ENCODE results near the gene ERCC1.
A peak's percentile ranks its signal among the peaks of the same experiment; 100 is the strongest.
"Not testable (repeated sequence)": the region's sequence is repeated elsewhere in the genome, so short reads cannot be mapped to it uniquely, and the experiment has no call there.

ERCC1 gene

GRCh38 chr19:45424191-45425058 is 708 bp upstream of the ERCC1 start:
- peak; percentile 57 for DNase-seq

DNA sequence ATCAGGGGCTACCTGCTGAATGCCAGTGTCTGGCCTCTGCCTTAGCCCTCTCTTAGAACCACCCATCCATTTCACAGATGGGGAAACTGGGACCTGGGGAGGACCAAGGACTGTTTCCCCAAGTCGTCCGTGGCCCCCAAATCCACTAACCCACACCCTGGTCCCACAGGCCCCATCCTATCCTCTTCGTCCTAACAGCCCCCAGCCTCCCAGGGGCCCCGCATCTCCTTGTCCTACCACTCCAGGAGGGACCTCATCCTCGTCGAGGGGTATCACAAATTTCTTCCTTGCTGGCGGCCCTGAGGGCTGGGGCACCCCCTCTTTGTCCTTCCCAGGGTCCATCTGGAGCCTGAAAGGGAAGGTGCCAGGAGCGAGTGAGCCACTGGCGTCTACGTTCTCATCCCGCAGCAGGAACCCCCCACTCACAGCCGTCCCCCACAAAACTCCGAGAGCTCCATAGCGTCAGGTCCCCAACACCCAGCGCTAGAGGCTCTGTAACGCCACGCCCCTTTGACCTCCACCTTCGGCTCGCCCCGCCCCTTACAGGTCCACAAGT is 606 bp downstream of the ERCC1 start:
- DNase-seq, result no peak

DNA sequence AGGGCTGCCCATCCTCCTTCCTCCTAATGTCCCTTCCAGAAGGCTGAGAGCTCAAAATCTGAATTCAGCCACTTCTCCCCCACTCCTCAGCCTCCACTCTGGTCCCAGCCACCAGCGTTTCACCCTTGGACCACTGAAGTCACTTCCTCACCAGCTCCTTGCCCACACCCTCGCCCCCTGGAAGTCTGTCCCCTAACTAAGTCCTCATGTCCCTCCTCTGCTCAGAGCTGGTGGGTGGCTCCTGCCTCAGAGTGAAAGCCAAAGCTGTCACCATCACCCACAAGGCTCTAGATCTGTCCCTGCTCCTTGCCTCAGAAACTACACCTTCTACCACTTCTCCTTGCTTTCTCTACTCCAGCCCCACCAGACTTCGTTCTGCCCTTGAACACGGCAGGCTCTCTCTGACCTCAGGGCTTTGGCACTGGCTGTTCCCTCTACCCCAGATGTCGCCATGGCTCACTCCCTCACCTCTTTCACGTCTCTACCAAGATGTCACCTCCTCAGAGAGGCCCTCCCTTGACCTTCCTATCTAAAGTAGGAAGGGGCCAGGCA is 1.7 kb downstream of the ERCC1 start:
- no peak for DNase-seq

- no peak for DNase-seq
These were observed 2.8 kb downstream of the ERCC1 start for GRCh38 chr19:45420871-45421270.

- no peak for DNase-seq
These were observed 3.4 kb downstream of the ERCC1 start for GRCh38 chr19:45420356-45420755.

- no peak for DNase-seq
These were observed 3.8 kb downstream of the ERCC1 start for GRCh38 chr19:45419895-45420294.

DNA sequence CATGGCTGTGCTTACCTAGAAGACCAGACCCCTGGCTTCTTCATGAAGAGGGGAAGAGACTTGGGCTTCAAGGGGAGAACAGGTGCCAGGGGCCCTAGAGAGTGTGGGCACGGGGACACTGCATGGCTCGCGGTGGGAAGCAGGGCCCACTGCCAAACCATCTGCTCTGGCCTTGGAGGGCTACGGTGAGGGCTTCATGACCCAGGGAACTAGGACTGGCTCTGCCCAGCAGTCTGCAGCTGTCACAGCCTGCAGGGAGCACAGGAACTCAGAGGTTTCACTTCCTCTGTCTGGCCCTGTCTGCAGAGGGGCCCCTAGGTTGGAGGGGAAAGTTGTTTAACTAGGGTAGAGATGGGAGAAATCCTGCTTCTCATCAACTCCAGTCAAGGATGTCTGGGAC is 4.3 kb downstream of the ERCC1 start:
- DNase-seq, result no peak

DNA sequence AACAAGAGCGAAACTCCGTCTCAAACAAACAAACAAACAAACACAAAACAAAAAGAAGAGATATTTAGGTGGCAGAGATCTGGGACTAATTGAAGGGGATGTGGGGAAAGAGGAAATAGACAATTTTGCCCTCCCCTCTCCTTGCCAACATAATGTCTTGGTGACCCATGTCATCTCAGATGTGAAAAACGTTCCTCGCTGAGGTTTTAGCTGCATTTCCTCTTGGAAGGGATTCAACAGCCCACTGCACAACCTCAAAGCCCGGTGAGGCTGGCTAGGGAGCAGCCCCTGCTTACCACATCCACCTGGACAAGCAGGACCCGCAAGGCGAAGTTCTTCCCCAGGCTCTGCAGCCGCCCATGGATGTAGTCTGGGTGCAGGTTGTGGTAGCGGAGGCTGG is 4.9 kb downstream of the ERCC1 start:
- DNase-seq, result no peak

DNA sequence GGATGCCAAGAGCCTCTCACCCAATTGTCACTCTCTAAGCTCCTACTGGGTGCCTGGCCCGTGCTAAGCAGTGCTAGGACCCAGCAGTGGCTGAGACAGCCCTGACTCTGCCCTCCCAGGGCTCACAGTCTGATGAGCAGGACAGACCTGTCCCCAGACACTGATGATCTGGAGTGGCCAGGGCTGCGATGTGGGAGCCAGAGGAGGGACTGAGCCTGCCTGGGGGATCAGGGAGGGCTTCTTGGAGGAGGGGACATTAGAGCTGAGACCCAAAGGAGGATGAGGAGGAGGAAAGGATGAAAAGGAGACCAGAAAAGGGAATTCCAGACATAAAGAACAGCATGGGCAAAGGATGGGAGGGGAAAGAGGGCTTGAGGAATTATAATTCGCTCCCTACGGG is 6.6 kb downstream of the ERCC1 start:
- DNase-seq, result no peak

DNA sequence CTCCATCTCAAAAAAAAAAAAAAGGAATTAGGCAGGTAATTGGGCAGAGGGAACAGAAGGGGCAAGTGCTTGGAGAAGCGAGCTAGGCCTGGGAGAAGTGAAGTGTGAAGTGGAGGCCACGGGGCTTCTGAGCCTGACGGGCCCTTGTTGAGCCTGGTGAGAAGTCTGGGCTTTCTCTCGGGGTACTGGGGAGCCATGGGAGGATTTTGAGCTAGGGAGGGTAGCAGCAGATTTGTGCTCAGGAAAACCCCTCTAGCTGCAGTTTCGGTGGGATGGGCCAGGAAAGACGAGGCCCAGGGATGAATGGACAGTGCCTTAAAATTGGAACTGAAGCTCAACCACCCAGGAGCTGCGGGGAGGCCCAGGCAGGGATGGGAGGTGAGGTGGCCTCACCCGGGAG is 9.2 kb downstream of the ERCC1 start:
- DNase-seq, result no peak

DNA sequence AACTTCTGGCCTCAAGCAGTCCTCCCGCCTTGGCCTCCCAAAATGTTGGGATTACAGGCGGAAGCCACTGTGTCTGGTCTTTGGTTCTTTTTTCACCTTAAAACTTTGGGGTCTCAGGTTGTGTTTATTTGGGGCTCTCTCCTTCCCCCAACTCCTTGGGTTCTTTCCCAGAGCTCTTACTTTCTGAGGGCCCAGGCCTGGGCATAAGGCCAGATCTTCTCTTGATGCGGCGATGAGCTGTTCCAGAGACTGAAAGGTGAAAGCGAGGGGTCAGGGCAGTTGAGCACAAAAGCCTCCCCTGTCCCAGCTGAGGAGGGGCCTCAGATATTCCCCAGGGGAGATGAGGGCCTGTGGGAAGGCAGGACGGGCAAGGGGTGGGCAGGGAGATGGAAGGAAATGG is 10.2 kb downstream of the ERCC1 start:
- no peak for DNase-seq

GRCh38 chr19:45410330-45410729 is 13.4 kb downstream of the ERCC1 start:
- not testable (repeated sequence) for DNase-seq

DNA sequence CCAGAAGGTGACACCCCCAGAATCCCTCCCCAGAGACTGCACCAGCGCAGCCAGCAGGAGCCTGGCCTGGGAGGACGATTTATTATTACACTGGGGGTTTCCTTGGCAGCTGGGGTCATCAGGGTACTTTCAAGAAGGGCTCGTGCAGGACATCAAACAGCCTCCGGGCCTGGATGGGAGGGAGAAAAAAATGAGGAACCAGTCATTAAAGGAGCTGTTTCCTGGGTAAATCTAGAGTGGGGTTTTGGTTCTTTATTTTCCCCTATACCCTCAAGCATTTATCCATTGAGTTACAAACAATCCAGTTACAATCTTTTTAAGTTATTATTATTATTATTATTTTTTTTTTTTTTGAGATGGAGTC is 14.2 kb downstream of the ERCC1 start:
- no peak for DNase-seq

DNA sequence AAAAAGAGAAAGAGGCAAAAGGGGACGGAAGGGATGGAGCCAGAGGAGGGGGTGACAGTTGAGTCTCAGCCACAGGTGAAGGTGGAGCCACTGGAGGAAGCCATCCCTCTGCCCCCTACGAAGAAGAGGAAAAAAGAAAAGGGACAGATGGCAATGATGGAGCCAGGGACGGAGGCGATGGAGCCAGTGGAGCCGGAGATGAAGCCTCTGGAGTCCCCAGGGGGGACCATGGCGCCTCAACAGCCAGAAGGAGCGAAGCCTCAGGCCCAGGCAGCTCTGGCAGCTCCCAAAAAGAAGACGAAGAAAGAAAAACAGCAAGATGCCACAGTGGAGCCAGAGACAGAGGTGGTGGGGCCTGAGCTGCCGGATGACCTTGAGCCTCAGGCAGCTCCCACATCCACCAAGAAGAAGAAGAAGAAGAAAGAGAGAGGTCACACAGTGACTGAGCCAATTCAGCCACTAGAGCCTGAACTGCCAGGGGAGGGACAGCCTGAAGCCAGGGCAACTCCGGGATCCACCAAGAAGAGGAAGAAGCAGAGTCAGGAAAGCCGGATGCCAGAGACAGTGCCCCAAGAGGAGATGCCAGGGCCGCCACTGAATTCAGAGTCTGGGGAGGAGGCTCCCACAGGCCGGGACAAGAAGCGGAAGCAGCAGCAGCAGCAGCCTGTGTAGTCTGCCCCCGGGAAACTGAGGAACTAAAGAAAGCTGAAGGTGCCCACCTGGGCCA is 14.7 kb downstream of the ERCC1 start:
- no peak for DNase-seq

DNA sequence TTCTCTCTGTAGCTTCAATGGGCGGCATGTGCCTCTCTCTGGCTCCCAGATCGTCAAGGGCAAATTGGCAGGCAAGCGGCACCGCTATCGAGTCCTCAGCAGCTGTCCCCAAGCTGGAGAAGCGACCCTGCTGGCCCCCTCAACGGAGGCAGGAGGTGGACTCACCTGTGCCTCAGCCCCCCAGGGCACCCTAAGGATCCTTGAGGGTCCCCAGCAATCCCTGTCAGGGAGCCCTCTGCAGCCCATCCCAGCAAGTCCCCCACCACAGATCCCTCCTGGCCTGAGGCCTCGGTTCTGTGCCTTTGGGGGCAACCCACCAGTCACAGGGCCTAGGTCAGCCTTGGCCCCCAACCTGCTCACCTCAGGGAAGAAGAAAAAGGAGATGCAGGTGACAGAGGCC is 15.6 kb downstream of the ERCC1 start:
- DNase-seq, result no peak

GRCh38 chr19:45407585-45407984 is 16.1 kb downstream of the ERCC1 start:
- not testable (repeated sequence) for DNase-seq

- no peak for DNase-seq
These were observed 16.7 kb downstream of the ERCC1 start for GRCh38 chr19:45407091-45407375.

DNA sequence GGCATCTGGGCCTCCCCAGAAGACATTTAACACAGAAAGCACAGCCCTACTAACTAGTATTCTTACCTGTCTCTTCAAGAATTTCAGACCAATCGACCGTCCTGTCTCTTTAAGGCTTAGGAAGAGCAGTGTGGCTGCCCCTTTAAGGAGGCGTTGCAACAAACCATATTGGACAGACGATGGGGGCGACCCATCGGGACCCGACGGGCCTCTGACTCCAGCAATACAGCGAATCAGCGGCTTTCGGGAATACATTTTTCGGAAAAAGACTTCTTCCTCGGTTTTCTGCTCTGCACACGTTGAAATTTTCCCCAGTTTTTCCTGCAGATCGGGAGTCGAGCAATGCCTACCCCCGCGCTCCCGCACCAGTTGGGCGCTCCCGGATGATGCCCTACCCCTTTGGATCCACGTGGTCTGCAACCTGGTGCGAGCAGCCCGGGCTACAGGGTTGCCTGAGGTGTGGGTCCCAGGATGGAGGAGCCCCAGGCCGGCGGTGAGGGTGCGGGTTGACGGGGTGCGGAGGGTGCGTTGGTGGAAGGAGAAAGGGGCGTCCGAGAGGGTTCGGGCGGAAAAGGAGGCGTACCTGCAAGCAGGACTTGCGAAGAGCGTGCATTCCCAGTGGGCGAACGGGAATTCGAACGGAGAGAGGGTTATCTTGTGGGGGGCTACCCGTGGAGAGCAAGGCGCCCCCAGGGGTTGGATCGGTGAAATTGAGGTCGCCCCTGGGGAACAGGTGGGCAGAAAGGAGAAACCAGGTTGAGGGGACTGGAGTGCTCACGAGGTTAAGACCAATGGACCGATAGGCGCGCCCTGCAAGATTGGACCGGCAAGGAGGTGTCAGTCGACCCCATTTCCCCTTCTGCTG is 17.3 kb downstream of the ERCC1 start, which contains the start of gene POLR1G:
Gene POLR1G (plus strand): TSS at position 419 of the 865 bp plus-strand sequence. CDS start 53 bp downstream, at position 472.
- peak; percentile 80 for DNase-seq

GRCh38 chr19:45405435-45406225 is 18.1 kb downstream of the ERCC1 start:
- peak; percentile 71 for DNase-seq

DNA sequence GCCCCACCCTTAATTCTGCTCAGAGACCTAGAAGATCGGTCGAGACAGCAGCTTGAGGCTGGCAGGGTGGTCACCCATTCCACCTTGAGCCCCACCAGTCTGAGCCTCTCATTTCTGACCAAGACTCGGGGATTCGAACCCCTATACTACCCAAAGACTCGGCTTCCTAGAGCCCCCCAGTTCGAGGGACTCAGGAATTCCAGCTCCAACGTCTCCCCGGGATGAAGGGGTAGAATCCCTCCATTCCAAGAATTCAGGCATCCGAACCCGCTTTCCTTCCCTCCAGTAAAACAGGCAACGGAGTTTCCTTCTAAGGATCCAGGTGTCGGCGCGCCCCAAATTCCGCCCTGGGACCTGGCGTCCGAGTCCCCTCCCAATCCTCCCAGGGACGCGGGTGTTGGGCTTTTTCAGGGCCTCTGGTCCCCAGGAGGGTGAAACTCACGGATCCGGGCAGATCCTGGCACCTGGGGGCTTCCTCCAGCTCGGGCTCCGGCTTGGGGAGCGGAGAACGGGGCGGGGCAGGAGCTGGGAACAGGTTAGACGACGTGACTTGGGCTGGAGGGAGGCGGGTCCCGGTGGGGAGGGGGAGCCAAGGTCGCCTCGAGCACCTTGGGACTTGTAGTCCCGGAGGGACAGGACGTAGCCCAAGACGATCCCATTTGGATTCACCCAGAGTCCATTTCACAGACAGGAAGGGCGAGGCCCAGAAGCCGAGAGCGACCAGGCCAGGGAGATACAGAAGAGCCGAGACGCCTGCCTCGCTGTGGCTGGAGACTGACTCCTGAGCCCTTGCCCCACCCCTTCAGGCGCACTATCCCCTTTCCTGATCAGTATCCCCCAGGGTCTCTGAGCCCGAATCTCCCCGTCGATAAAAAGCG is 18.9 kb downstream of the ERCC1 start, which contains the start of gene PPP1R13L:
Gene PPP1R13L (minus strand): TSS at position 513 of the 878 bp plus-strand sequence. CDS start 6,751 bp downstream, outside the sequence.
- DNase-seq, result peak; percentile 51
